ENCODE results near the gene NAV1. TPM values are rescaled to one million over a fixed set of nuclear protein-coding genes. Genes with fewer than 3 reads are reported as not detected.

Gene NAV1
- total and polyA plus RNA-seq, 2 of the 8 experiments (the other 6 are each of a cell fraction or from before 2014, with no cell fraction given) = 9.9 to 42.7 TPM

- TF ChIP-seq SIN3A (conservative IDR thresholded peaks at IDR 0.05 in 1 of 2, IDR thresholded peaks at IDR 0.05 in 1 of 2; ENCODE audit: low read depth in 1 of 2, low read length in 2 of 2) = no peak
These were observed 16.6 kb downstream of the NAV1 start (continued) for GRCh38 chr1:201555593-201555945.

All from H1 (cell line).